Duodenal mucosa (tissue), 2 donors: ENCODE results near the gene ECHDC3.

Source experiments
- H3K27ac ChIP-seq: one replicate; pipeline ENCODE4 v1.7.0; 2013; ENCODE audit warnings: low read depth, low read length
- H3K27me3 ChIP-seq, 2 donors: one replicate each; pipeline ENCODE4 v1.7.0; 2013; ENCODE audit warnings: low read length in 2 of 2, control low read depth in 1 of 2; ENCODE audit not compliant: insufficient read depth in 2 of 2, control insufficient read depth in 1 of 2
- H3K36me3 ChIP-seq, 2 donors: one replicate each; pipeline ENCODE4 v1.7.0; 2013; ENCODE audit warnings: low read length in 2 of 2, control low read depth in 1 of 2; ENCODE audit not compliant: insufficient read depth in 2 of 2, control insufficient read depth in 1 of 2
- H3K4me1 ChIP-seq, 2 donors: one replicate each; pipeline ENCODE4 v1.7.0; 2013; ENCODE audit warnings: low read length in 2 of 2, control low read depth in 1 of 2; ENCODE audit not compliant: insufficient read depth in 2 of 2, control insufficient read depth in 1 of 2
- H3K4me3 ChIP-seq, 2 donors: one replicate each; pipeline ENCODE4 v1.7.0; 2013; ENCODE audit warnings: low read length in 2 of 2, low read depth in 1 of 2
- H3K9ac ChIP-seq, 2 donors: one replicate each; pipeline ENCODE4 v1.7.0; 2013; ENCODE audit warnings: low read length in 2 of 2, low read depth in 1 of 2
- H3K9me3 ChIP-seq, 2 donors: one replicate each; pipeline ENCODE4 v1.7.0; 2013; ENCODE audit warnings: low read length in 2 of 2, control low read depth in 1 of 2; ENCODE audit not compliant: control insufficient read depth in 1 of 2

The ECHDC3 gene

GRCh38 chr10:11758527-11759236 is 16.5 kb downstream of the ECHDC3 start:
- H3K27ac ChIP-seq, result no peak overlapping the region

GRCh38 chr10:11759347-11759746 is 17.2 kb downstream of the ECHDC3 start:
- H3K27me3 ChIP-seq, result no peaks in the 10 kb centered on the region
- H3K9me3 ChIP-seq, result no peaks in the 10 kb centered on the region
- H3K4me3 ChIP-seq, result no peak overlapping the region
- no peak overlapping the region for H3K9ac ChIP-seq
- no peaks in the 10 kb centered on the region for H3K36me3 ChIP-seq
- H3K27ac ChIP-seq, result no peak overlapping the region
- H3K4me1 ChIP-seq, result peaks cover 6 to 11% of the 10 kb centered on the region in 2 donors

More at GRCh38 chr10:11758527-11759236, 16.5 kb downstream of the ECHDC3 start:
- no peak overlapping the region for H3K9ac ChIP-seq
- H3K36me3 ChIP-seq, result no peaks in the 10 kb centered on the region
- no peaks in the 10 kb centered on the region for H3K9me3 ChIP-seq
- peaks cover 6 to 11% of the 10 kb centered on the region in 2 donors for H3K4me1 ChIP-seq
- H3K4me3 ChIP-seq, result no peak overlapping the region
- H3K27me3 ChIP-seq, result no peaks in the 10 kb centered on the region

DNA sequence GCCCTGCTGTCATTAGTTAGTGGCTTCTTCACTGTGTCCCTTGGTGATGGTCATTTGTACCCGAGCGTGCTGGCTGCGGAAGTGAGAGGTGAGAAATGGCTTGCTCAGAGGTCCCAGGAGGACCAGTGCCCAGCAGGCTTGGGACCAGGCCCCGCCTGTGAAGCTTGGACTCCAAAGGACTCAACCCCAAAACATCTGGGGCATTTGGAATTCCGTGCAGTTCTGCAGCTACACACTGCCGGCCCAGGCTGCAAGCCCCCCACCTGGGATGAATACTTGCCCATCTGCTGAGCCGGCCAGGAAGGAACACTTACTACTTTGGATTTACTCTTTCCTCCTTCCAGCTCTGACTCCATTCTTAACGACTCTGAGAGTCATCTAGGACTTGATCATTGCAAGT is 18.0 kb downstream of the ECHDC3 start:
- H3K9me3 ChIP-seq, result no peaks in the 10 kb centered on the region
- no peaks in the 10 kb centered on the region for H3K27me3 ChIP-seq
- peaks cover 6 to 11% of the 10 kb centered on the region in 2 donors for H3K4me1 ChIP-seq
- H3K4me3 ChIP-seq, result no peak overlapping the region
- no peaks in the 10 kb centered on the region for H3K36me3 ChIP-seq
- H3K9ac ChIP-seq, result no peak overlapping the region
- H3K27ac ChIP-seq, result no peak overlapping the region

- H3K9ac ChIP-seq, result no peak overlapping the region
- peaks cover 6 to 11% of the 10 kb centered on the region in 2 donors for H3K4me1 ChIP-seq
- no peaks in the 10 kb centered on the region for H3K36me3 ChIP-seq
- no peak overlapping the region for H3K27ac ChIP-seq
- H3K27me3 ChIP-seq, result no peaks in the 10 kb centered on the region
- no peaks in the 10 kb centered on the region for H3K9me3 ChIP-seq
- H3K4me3 ChIP-seq, result no peak overlapping the region
Measured at GRCh38 chr10:11760861-11761260, 18.7 kb downstream of the ECHDC3 start.

- no peak overlapping the region for H3K27ac ChIP-seq
- H3K9ac ChIP-seq, result no peak overlapping the region
- H3K36me3 ChIP-seq, result no peaks in the 10 kb centered on the region
- H3K4me3 ChIP-seq, result no peak overlapping the region
- H3K27me3 ChIP-seq, result no peaks in the 10 kb centered on the region
- H3K9me3 ChIP-seq, result no peaks in the 10 kb centered on the region
- peaks cover 6 to 11% of the 10 kb centered on the region in 2 donors for H3K4me1 ChIP-seq
Measured at GRCh38 chr10:11761431-11761830, 19.2 kb downstream of the ECHDC3 start.

DNA sequence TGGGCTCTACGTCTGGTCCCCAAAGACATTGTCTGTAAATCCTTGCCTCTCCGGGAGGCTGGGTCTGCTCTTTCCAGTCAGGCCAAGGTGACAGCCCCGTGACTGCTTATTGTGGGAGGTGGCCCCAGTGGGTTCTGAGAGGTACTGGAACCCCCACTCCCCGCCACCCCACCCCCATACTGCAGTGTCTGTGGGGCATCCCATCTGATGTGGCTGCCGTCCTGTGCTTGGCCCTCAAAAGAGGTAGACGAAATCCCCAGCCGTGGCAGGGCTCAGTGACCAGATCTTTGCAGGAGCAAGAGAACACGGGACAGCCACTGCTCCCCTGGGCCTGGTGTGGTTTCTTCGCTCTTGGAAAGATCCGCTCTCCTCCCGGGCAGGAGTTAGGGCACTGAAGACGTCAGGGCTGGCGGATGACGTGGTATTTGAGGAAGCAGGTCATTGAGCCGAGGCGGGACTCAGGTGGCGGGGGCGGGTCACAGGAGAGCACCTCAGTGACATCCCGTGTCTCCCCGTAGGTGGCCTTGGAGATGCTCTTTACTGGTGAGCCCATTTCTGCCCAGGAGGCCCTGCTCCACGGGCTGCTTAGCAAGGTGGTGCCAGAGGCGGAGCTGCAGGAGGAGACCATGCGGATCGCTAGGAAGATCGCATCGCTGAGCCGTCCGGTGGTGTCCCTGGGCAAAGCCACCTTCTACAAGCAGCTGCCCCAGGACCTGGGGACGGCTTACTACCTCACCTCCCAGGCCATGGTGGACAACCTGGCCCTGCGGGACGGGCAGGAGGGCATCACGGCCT is 20.7 kb downstream of the ECHDC3 start:
- H3K4me1 ChIP-seq, result peaks cover 0 to 2% of the 10 kb centered on the region in 2 donors
- no peaks in the 10 kb centered on the region for H3K27me3 ChIP-seq
- no peaks in the 10 kb centered on the region for H3K36me3 ChIP-seq
- no peak overlapping the region for H3K9ac ChIP-seq
- H3K9me3 ChIP-seq, result no peaks in the 10 kb centered on the region
- no peak overlapping the region for H3K27ac ChIP-seq
- H3K4me3 ChIP-seq, result no peak overlapping the region

GRCh38 chr10:11763501-11763861 is 21.3 kb downstream of the ECHDC3 start:
- H3K9me3 ChIP-seq, result no peaks in the 10 kb centered on the region
- H3K4me1 ChIP-seq, result no peaks in the 10 kb centered on the region
- H3K36me3 ChIP-seq, result no peaks in the 10 kb centered on the region
- no peak overlapping the region for H3K27ac ChIP-seq
- no peak overlapping the region for H3K4me3 ChIP-seq
- no peaks in the 10 kb centered on the region for H3K27me3 ChIP-seq
- no peak overlapping the region for H3K9ac ChIP-seq

DNA sequence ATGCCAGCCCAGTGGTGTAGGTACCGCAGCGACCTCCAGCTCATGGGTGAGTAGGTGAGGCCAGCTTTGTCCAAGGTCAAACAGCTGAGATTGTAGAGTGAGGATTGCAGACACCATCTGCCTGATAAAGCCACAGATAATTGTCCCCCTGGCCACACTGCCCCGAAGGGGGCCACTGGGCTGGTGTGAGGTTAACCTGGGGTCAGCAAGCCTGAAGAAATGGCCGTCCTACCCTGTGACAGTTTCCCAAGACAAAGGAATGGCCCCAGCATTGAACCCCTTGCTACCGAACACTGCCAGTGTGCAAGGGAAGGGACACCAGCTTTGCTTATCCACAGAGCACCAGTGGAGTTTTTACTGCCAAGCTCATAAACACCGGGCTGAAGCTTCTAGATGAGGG is 23.0 kb downstream of the ECHDC3 start:
- Histone ChIP-seq H3K27me3 (no peaks in the 10 kb centered on the region), H3K4me1 (no peaks in the 10 kb centered on the region), H3K36me3 (no peaks in the 10 kb centered on the region), H3K9ac (no peak overlapping the region), H3K9me3 (no peaks in the 10 kb centered on the region), H3K27ac (no peak overlapping the region), H3K4me3 (no peak overlapping the region)

DNA sequence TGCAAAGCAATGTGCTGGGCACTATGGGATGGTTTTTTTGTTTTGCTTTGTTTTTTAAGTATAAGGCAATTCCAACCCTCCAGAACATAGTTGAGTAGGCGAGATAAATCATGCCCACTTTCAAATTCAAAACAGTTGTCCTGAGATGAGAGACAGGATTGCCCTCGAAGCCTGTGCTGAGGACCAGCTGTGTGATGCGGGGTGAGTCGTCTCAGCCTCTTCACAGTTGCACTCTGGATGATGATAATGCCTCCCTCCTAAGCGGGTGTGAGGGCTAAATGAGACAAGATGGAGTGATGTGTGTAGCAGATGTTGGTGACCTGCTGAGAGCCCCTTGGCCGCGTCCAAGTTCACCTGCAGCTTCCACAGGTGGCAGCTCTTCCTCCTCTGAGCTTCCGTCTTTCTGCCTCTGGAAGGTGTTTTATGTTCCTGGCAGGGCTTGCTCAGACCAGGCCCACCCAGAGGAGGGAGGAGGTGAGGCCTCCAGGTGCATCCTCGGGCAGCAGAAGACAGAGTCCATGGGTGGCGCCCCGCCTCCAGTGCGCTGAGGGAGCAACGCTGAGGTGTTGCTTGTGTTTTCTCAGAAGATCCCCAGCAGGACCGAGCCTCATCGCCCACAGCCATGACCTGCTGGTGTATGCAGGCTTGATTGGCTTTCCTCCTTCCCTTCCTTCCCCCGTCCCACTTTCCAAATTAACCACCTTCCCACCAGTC is 30.6 kb downstream of the ECHDC3 start:
- no peak overlapping the region for H3K9ac ChIP-seq
- H3K27ac ChIP-seq, result no peak overlapping the region
- no peaks in the 10 kb centered on the region for H3K9me3 ChIP-seq
- H3K4me3 ChIP-seq, result no peak overlapping the region
- no peaks in the 10 kb centered on the region for H3K4me1 ChIP-seq
- no peaks in the 10 kb centered on the region for H3K27me3 ChIP-seq
- H3K36me3 ChIP-seq, result no peaks in the 10 kb centered on the region
